Panc1 (cell line): ENCODE data around the gene MFAP3. TPM values are rescaled to one million over a fixed set of nuclear protein-coding genes. Genes with fewer than 3 reads are reported as not detected.
A peak's percentile ranks its signal among the peaks of the same experiment; 100 is the strongest.

ENCODE experiments used
- ATAC-seq: fragments of 200-7000 bp; cut with Tn5 transposase; 2 replicates; pipeline ENCODE4 v1.9.1; 2020; ENCODE audit warnings: mild to moderate bottlenecking, moderate library complexity
- BruUV-seq: library from RNA; stranded (reverse); fragments of 400-500 nt; replicated peaks from 2 replicates; lab custom pipeline; 2021; lab: Mats Ljungman, UMichigan
- CTCF ChIA-PET: fragments of 300-600 bp; sonication (Branson Sonifier 250); formaldehyde crosslinking; loops from one replicate; lab custom pipeline; 2022; ENCODE audit warnings: antibody characterized with exemption; lab: Charles Lee
- POLR2A ChIA-PET: fragments of 300-600 bp; sonication (Branson Sonifier 250); formaldehyde crosslinking; loops from one replicate; lab custom pipeline; 2022; ENCODE audit warnings: antibody characterized with exemption; lab: Charles Lee
- DNase-seq: peaks from one replicate; pipeline ENCODE4 v3.0.0-alpha.2; 2010; ENCODE audit warnings: low read depth, low spot score
- H3K27ac ChIP-seq: 2 replicates; pipeline ENCODE4 v1.5.1; 2011; ENCODE audit warnings: mild to moderate bottlenecking, low read length, inconsistent platforms
- H3K27me3 ChIP-seq: fragments of 200-500 bp; sonication (Bioruptor generic); 2 replicates; pipeline ENCODE4 v1.6.0; 2014; ENCODE audit warnings: low read length, inconsistent platforms; ENCODE audit not compliant: control insufficient read depth, insufficient read depth
- H3K36me3 ChIP-seq: fragments of 200-500 bp; sonication (Bioruptor generic); 2 replicates; pipeline ENCODE4 v1.5.1; 2014; ENCODE audit warnings: inconsistent platforms, mild to moderate bottlenecking, low read length, moderate library complexity; ENCODE audit not compliant: control insufficient read depth, insufficient read depth
- H3K4me1 ChIP-seq: 2 replicates; pipeline ENCODE4 v1.5.1; 2011; ENCODE audit warnings: inconsistent platforms, mild to moderate bottlenecking, low read length, moderate library complexity; ENCODE audit not compliant: control insufficient read depth, insufficient read depth
- H3K4me3 ChIP-seq, 2 experiments: 2 replicates each; pipeline ENCODE4 v1.5.1; 2011 to 2012; ENCODE audit warnings: low read depth in 2 of 2, low read length in 2 of 2, mild to moderate bottlenecking in 2 of 2, inconsistent platforms in 1 of 2, moderate library complexity in 1 of 2
- H3K9me3 ChIP-seq: fragments of 200-500 bp; sonication (Bioruptor generic); 2 replicates; pipeline ENCODE4 v1.5.1; 2014; ENCODE audit warnings: low read depth, mild to moderate bottlenecking, inconsistent platforms, low read length, moderate library complexity; ENCODE audit not compliant: control insufficient read depth, insufficient read depth
- CTCF ChIP-seq: fragments of 450-650 bp; IDR thresholded peaks from 2 replicates; pipeline ENCODE4 v1.5.1; 2017; ENCODE audit warnings: mild to moderate bottlenecking
- POLR2AphosphoS5 ChIP-seq: IDR thresholded peaks from 2 replicates; pipeline ENCODE4 v1.6.1; 2012; ENCODE audit warnings: mild to moderate bottlenecking, low read depth, low read length, moderate library complexity
- REST ChIP-seq, 2 experiments: IDR thresholded peaks; 2 replicates each; pipeline ENCODE4 v1.6.1; 2011 to 2012; ENCODE audit warnings: low read depth in 2 of 2, control low read depth in 1 of 2, low read length in 1 of 2, mild to moderate bottlenecking in 1 of 2, moderate library complexity in 1 of 2; ENCODE audit not compliant: insufficient read depth in 1 of 2
- SIN3A ChIP-seq: IDR thresholded peaks from 2 replicates; pipeline ENCODE4 v1.6.1; 2012; ENCODE audit warnings: low read depth, mild to moderate bottlenecking, low read length, moderate library complexity, borderline replicate concordance; ENCODE audit not compliant: insufficient read depth
- TCF7L2 ChIP-seq: IDR thresholded peaks from 2 replicates; pipeline ENCODE4 v1.6.1; 2011; ENCODE audit warnings: mild to moderate bottlenecking, low read depth, low read length, inconsistent platforms
- in situ Hi-C: cut with HindIII; loops from 2 replicates; pipeline ENCODE4 v1.10.0; 2016; ENCODE audit warnings: low sequenced_read_pairs, low pct_unique_long_range_greater_than_20kb
- intact Hi-C: fragments of 100-400 bp; cut with micrococcal nuclease; formaldehyde crosslinking; loops from one replicate; pipeline ENCODE4 v1.10.0; 2022; ENCODE audit not compliant: unreplicated experiment
- total RNA-seq: library from RNA; stranded (reverse); gene quantifications from one replicate; pipeline ENCODE4 v1.2.1, GENCODE V29; 2021; ENCODE audit not compliant: unreplicated experiment

The MFAP3 gene
- total RNA-seq, 1 experiment from 2014 or later = 24.2 TPM

- in situ Hi-C loops = no loop called here
- no peak overlapping the region for H3K27ac ChIP-seq
- ATAC-seq (peak; percentile 96), DNase-seq (peak; percentile 58)
- CTCF ChIA-PET = interaction anchor here (0.6 to 2.1 kb wide), 12 partner anchors 14 to 384 kb away, joined by 3 to 21 read pairs (median 4); partner anchors contain the start of gene GALNT10
- H3K4me1 ChIP-seq = no peaks in the 10 kb centered on the region
- H3K36me3 ChIP-seq = no peaks in the 10 kb centered on the region
- peaks cover 2% of the 10 kb centered on the region for H3K27me3 ChIP-seq
- H3K9me3 ChIP-seq = no peaks in the 10 kb centered on the region
- peak; percentile 91 for TF ChIP-seq CTCF
- no peak for TF ChIP-seq REST (IDR thresholded peaks at IDR 0.05; ENCODE audit: insufficient read depth in 1 of 2, low read depth in 2 of 2, low read length in 1 of 2)
- no TSS peak for BruUV-seq
- intact Hi-C loops = loop anchor here (1.0 kb wide), 3 partner anchors 97 to 333 kb away; no protein-coding TSS in a partner anchor
- POLR2A ChIA-PET = no interaction called here
- peak overlapping the region; percentile 6 to 7; a peak in 2 of 4 replicates for H3K4me3 ChIP-seq
Measured at GRCh38 chr5:154072414-154073171, 33.8 kb downstream of the MFAP3 start.

GRCh38 chr5:154076240-154076922 lies 37.6 kb downstream of the MFAP3 start:
- DNase-seq (no peak), ATAC-seq (no peak)
- in situ Hi-C loops (no loop called here), intact Hi-C loops (no loop called here)
- Histone ChIP-seq H3K4me3 (no peak overlapping the region), H3K9me3 (no peaks in the 10 kb centered on the region), H3K4me1 (no peaks in the 10 kb centered on the region), H3K36me3 (no peaks in the 10 kb centered on the region), H3K27me3 (peaks cover 4% of the 10 kb centered on the region), H3K27ac (no peak overlapping the region)
- TF ChIP-seq POLR2AphosphoS5 (no peak), REST (IDR thresholded peaks at IDR 0.05; ENCODE audit: insufficient read depth in 1 of 2, low read depth in 2 of 2, low read length in 1 of 2) (no peak), SIN3A (no peak), CTCF (no peak), TCF7L2 (no peak)
- BruUV-seq = no TSS peak
- POLR2A ChIA-PET = interaction anchor here (0.6 kb wide), 1 partner anchor 100 kb away, joined by 4 read pairs; no protein-coding TSS in a partner anchor
- CTCF ChIA-PET = no interaction called here
